HG03575 (cell line): ENCODE results near the gene KRT80.

Experiments
- ATAC-seq: cut with Tn5 transposase; IDR thresholded peaks from one replicate; pipeline ENCODE4 v1.9.1; 2021; ENCODE audit not compliant: unreplicated experiment, insufficient number of reproducible peaks, low FRiP score; ENCODE audit errors: extremely low read depth

Gene KRT80

DNA sequence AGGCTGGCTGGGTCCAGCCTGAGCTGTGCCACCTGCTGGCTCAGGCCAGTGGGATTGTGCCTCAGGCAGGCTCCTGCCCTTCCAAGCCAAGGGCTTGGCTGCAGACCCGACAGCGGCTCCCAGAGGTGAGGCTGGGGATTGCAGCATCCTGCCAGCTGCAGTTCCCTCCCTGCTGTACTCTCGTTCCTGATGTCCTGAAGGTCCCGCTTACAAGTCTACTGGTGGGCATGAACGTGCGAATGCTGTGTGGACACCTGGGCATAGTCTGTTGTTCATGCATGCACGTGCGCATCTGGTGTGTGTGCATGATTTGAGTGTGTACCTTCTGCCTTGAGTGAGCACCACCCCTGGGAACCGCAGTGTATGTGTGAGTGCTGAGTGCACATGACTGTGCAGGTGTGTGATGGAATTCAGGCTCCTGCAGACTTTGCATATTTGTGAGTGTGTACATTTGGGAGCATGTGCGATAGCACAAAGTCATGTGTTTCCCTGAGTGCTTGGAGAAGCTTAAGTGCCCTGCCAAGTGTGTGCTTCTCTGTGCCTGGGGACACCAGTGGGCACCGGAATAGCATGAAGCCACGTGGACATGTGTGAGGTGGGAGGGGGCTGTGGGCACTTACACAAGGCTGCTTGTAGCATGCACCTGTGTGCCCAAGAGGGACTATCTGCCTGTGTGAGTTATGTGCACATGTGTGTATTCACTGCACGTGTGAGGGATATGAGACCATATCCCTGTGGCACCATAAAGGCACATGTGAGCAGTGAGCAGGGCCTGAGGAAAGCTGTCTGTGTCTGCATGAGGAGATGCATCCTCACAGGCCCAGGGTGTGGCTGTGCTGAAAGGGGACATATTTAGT lies 22.0 kb upstream of the KRT80 start:
- ATAC-seq = no peak

DNA sequence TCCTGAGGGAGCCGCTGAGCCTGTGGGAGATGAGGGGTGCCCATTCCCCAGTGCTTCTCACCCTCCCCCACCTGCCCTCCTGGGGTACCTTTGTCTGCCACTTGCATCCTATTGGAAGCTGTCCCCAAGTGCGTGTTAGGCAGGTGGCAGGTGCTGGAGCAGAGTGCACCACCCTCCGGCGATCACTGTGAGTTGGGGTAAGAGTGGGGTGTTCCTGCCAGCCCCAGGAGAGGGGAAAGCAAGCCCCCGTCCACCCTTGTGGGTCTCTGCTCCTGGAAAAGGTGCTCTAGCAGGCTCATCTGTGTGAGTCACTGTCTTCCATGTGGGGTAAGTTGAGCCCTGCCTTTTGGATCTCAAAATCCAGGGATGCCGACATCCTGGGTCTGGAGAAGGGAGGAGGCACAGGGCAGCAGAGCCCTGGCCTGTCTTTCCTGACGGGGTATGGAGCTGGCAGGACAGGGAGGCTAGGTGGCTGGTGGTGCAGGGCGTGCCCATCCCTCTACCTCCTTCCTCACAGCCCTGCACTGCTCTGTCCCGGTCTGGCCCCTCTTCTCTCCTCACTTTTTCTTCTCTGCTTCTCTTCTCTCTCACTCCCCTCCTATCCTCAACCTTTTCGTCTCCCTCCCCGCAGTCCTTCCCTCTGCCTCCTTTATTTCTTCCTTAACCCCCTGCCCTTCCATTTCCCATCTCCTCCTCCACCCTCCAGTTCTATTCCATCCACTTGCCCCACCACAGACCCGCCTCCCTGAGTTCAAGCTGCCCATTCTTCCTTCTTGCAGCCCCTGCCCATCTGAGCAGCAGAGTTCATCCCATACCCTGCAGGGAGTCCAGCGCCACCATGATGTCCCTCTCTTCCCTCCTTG lies 21.1 kb upstream of the KRT80 start:
- ATAC-seq = no peak

DNA sequence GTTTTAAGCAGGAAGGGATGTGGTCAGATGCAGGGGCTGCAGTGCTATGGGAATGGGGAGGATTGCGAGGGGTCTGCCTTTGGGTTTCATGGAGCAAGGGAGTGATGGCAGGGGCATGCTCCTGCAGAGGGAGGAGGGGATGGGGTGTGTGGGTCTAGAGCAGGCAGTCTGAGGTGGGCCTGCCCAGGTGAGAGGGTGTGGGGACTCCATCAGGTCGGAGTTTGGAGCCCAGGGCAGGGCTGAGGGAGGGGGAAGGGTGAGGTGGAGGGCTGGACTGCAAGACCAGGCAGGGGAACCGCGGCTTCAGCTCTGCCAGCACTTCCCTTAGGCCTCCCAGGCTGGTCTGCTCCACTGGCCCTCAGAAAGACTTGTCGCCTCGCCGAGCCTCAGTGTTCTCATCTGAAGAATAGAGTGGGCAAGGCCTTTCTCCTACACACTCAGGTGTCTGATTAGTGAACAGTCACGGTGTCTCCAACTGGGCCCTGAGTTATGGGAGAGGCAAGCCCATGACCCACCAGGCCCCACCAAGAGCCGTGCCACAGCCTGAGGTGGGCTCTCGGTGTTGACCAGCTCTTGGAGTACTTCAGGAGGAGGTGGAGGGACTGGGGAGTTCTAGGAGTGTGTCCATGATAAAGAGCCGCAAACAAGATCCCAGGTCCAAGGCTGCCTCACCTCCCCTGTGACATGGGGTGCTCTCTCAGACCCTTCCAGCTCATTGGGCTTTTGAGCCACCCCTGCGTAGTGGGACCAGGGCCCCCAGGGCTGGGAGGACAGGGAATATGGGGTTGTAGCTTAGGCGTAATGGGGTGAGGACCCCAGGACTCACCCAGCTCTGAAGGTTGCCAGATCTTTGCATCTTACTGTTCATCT lies 20.1 kb upstream of the KRT80 start:
- no peak for ATAC-seq

DNA sequence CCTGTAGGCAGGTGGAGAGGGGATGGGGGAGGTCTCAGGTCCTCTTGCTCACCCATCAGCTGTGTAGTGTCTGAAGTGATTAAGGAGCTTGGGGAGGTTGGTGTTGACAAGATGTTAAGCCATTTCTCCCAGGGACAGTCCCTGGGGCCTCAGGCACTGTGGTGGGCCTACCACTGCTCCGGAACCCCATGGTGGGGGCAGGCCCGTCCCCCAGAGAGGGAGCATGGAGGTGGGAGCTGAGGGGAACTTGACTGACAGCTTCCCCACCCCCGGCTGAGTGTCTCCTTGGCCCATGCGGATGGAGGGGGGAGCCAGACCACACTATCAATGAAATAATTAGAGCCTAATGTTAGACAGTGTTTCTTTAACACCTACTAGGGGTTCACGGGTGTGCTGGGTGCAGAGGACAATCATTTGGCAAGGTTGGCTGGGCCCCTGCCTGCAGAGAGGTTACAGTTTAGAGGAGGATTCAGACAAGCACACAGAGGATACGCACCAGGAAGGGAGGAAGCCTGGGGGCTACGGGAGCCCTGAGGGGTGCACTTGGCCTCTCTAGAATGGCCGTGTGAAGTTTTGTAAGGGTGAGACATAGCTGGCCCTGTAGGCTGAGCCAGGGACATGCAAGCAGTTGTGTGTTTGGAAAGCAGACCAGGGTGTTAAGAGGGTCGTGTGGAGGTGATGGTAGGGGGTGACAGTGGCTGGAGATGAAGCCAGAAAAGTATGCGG lies 19.3 kb upstream of the KRT80 start:
- no peak for ATAC-seq

DNA sequence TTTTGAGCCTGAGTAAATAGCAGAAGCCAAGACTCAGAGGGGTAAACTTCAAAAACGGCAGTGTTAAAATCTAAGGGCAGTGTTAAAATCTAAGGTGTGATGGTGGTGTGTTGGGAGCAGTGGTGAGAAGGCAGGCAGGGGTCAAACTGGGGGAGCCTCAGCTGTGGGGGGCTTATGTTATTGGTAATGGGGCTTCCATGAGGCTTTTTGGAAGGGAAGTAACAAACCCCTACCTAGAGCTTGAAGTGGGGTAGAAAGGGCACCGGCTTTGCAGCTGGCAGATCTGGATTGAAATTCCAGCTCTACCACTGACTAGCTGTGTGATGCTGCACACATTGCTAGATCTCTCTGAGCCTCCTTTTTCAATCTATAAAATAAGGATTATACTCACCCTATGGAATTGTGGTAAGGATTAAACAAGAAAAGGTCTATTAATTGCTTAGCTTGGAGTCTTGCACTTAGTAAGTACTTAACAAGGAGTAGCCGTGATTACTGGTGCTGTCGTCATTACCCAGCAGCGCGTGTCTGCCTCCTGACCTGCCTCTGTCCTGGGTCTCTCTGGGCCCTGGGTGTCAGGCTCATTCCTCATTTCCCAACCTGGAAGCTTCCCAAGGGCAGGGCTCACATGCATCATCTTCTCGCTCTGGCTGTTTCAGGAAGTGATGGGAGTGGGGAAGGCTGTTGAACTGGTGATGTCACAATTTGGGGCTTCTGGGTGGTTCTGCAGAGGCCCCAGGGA lies 18.5 kb upstream of the KRT80 start:
- ATAC-seq = no peak

DNA sequence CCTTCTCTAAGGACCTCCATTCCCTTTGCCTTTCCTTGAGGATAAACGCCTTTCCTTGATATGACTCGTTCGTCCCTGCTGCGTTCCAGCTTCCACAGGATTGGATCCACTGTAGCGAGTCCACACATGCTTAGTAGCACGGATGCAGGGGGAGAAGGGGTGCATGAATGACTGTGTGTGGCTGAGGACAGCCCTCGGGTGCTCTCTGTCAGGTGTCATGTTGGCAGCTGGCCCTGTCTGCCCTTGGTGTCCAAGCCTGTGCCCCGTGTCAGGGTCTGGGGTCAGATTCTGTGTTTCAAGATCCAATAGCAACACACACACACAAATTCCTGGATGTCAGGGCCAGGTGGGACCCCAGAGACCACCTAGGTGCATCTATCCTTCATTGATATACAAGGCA lies 17.5 kb upstream of the KRT80 start:
- no peak for ATAC-seq

DNA sequence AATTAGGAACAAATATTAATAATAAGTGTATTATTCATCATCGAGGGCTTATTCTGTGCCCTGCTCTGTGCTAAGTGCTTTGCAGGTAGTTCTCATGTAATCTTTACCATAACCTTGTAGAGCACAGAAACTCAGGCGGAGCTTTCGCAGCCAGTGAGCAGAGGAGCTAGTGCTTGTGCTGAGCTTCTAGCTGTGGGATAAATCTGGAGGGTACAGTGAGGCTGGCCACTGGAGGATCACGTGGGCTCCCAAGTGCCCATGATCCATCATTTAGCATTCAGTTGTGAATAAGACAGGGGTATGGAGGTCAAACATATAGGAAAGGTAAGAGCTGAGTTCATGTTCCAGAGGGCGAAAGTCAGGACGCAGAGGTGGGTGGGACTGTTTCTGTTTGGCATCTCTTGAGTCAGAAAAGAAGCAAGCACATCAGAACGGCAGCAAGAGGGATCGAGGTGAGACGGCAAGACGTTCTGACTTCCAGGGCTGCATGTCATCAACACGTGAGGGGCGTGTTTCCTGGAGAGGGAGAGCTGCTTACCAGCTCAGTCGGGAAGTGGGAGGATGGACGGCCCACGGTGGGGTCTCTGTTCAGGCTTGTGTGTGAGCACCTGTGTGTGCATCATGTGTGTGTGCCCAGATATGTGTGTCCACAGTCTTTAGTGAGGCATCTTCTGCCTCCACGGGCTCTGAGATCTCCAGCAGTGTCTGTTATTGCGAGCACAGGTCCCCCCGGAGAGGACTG lies 16.8 kb upstream of the KRT80 start:
- no peak for ATAC-seq

DNA sequence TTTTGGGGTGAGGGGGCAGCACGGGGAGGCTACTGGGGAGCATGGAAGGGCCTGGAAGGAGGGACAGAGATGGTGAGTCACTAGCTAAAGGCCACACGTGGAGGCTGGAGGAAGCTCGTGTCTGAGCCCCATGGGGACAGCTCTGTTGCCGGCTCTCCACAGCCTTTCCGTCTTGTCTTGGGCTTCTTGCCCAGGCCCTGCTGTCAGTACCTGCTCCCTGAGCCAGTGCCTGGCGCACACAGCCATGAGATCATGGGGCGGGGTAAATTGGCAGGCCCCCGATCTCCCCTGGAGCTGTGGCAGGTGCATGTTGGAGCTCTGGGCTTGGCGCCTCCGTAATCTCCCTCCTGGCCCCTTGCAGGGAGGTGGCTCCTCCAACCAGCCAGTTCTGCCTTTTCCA lies 16.1 kb upstream of the KRT80 start:
- no peak for ATAC-seq

DNA sequence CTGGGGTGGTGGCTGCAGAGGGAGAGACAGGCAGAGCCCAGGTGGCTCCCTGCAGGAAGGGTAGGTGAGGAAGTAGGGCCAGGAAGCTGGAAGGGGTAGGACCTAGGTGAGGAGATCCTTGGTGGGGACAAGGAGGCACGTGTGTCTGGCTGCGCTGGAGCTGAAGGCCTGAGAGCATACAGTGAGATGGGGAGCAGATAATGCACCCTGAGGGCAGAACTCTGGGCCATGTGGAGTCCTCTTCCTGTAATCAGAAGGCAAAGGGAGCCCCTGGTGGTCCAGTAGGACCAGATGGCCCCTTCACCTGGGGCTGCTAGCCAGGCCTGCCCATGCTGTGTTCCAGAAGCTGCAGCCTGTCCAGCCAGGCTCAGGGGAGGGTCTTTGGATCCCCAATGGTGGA lies 15.3 kb upstream of the KRT80 start:
- no peak for ATAC-seq

DNA sequence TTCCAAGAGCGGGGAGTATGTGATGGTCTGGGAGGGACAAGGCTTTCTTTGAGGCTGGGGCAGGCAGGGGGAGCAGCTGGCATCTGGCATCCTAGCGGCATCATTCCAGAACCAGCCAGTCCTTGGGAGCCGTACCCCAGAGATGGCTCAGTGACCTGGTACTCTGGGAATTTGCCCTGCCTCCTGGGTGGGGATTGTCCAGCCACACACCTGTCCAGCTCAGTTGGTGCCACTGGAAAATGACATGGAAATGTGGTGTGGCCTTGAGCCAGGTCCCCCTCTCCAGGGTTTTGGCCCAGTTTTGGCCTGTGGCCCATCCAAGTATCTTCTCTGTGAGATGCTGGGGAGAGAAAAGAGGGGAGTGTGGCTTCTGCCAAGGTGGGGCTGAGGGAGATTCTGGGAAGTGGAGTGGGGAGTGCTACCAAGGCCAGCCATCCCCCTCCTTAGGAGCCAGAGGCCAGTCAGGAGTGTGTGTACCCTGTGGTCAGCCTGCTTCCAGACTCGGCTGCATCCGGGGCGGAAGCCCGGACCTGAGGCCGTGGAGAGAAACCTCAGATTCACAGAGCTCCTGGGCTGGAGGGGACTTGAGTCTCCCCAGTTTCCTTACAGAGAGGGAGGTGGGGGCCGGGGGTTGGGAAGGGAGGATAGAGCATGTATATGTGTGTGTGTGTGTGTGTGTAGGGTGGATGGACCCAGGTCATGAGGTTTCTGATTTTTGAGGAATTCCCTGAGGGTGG lies 14.7 kb upstream of the KRT80 start:
- ATAC-seq = no peak

DNA sequence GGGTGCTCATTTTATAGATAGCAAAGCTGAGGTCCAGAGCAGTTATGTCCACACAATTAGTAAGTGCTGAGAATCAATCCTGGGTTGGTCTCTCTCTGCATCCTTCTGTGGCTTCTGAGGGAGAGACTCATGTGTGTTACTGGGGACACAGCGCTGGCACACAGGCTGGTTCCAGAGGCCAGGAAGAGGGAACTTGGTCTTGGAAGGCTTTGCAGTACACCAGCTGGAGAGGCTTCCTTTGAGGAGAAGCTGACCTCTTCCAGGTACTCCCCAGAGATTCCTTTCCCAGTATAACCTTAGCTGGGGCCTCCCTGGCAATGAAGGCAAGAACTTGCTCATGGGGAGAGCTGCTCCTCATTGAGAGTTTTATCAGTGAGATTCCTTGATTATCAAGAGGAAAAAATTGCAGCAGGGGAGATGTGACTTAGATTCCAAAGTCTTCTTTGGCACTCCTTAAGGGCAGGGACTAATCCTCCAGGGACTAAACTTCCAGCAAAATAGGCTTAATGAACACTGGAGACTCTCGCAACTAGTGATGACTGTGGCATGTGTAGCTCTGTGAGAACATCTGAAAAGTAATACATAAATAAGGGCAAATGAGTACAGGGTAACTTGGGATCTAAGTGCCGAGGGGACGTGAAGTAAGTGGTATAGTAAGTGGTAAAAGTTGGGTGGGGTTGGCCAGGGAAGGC lies 13.9 kb upstream of the KRT80 start:
- no peak for ATAC-seq

DNA sequence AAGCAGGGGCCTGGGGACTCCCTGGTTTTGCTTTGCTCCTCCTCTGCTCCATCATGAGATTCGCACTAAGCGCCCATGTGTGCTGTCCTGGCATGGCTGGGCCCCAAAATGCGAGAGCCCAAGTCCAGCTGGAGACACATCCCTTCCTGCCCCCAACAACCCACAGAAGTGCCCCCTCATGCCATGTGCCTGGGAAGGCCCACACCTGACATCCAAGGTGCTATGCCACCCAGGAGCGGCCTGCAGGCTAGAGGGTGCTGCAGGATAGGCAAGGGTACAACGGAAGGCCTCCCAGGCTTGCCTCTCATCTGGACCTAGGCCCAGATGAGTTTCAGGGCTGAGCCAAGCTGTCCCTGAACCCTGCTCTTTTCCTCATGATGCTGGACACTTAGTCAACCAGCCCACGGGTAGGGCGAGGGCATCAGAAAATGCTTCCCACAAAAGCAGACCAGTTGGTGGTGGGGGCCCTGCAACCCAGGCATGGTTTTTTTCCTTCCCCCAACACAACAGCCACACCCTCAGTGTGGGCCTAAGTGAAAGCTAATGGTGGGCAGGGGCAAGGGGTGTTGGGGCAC lies 13.2 kb upstream of the KRT80 start:
- no peak for ATAC-seq

DNA sequence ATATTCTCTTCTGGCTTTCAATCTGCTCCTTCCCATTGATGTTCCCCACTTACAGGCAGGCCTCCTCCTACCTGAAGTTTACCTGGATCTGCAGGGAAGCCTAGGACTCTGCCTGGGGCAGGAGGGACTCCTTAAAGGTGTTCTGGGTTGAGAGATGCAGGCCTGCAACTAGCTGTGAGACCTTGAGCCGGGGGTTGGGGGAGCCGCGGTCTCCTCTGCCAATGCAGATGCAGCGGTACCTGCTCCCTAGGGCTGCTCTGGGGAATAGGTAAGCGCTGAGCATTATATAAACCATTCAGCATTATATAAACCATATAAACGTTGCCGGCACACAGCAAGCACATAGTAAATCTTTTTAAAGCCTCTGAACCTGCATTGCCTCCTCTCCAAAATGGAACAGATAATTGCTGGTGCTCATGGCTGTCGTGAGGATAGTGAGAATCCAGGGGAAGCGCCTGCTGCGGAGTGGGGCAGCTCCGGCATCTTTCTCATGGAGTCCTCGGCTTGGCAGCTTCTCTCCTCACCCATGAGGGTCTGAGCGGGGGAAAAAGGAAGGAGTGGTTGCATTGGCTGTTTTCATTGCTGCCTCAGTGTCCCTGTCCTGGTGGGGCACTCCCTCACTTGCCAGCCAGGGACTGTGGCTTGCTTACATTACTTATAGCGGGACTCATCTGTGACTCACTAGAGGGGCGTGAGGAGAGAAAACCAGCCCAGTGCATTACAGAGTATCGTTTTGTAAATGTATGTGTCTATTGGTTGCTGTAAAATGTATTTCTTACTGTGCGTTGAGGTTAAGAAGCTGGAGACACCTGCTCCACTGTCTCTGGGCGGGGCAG lies 12.5 kb upstream of the KRT80 start:
- ATAC-seq = no peak

DNA sequence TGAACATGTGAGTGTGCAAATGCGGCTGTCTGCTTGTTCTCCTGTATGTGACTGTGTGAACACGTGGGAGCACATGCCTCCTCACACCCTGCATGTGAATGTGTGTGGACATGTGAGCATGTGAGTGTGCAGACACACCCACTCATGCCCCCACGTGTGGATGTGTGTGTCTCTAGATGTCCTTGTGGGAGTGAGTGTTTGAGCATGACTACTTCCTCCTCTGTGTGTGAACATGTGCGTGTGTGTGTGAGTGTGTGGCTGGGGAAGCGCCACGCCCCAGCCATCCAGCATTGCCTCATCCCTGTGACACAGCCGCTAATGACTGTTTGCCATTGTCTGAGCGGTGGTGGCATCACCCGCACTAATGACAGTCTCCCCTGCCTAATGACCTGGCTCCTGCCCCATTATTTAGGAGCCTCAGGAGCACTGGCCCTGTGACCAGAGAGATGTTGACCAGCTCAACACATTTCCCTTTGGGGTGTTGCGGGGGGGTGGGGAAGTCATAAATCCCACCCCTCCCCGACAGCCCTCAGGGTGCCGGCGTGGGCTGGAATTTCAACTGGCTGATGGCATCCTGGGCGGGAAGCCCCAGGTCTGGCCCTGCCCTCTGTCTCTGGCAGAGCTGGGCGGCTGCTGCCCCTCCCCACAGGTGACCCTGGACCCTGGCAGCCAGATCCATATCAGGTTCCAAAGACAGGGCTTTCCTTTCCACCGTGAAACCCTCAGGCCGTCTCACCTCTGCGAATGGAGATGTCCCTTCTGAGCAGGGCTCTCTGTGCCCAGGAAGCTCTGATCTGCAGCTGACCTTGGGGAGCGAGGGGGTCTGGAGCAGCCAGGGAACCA lies 11.5 kb upstream of the KRT80 start:
- ATAC-seq = no peak
